Upper lobe of left lung (tissue), 6 donors: ENCODE data around the gene GNAI2. TPM values are rescaled to one million over a fixed set of nuclear protein-coding genes. Genes with fewer than 3 reads are reported as not detected.

Experiments used
- ATAC-seq, 2 donors: fragments of 200-7000 bp; cut with Tn5 transposase; one replicate each; pipeline ENCODE4 v1.9.1; 2022; ENCODE audit warnings: mild to moderate bottlenecking in 2 of 2, moderate library complexity in 2 of 2; ENCODE audit not compliant: low FRiP score in 2 of 2
- DNase-seq, 2 donors: peaks; one replicate each; pipeline ENCODE4 v3.0.0-alpha.2; 2019 to 2020
- H3K27ac ChIP-seq, 4 donors: fragments of 200-600 bp; sonication (generic); one replicate each; pipeline ENCODE4 v1.5.1; 2016 to 2019
- H3K27me3 ChIP-seq, 4 donors: fragments of 200-600 bp; sonication (generic); one replicate each; pipeline ENCODE4 v1.5.1; 2017 to 2019
- H3K36me3 ChIP-seq, 4 donors: fragments of 200-600 bp; sonication (generic); one replicate each; pipeline ENCODE4 v1.5.1; 2016 to 2019
- H3K4me1 ChIP-seq, 4 donors: fragments of 200-600 bp; sonication (generic); one replicate each; pipeline ENCODE4 v1.5.1; 2018 to 2019
- H3K4me3 ChIP-seq, 4 donors: fragments of 200-600 bp; sonication (generic); one replicate each; pipeline ENCODE4 v1.5.1; 2017 to 2019; ENCODE audit warnings: mild to moderate bottlenecking in 2 of 4, moderate library complexity in 1 of 4
- H3K9me3 ChIP-seq, 4 donors: fragments of 200-600 bp; sonication (generic); one replicate each; pipeline ENCODE4 v1.5.1; 2018 to 2019
- EP300 ChIP-seq, 4 donors: sonication (generic); formaldehyde crosslinking; IDR thresholded peaks; one replicate each; pipeline ENCODE4 v1.5.1; 2017; ENCODE audit warnings: antibody characterized with exemption in 4 of 4, control low read depth in 2 of 4
- POLR2A ChIP-seq, 4 donors: fragments of 450-650 bp; IDR thresholded peaks; one replicate each; pipeline ENCODE4 v1.5.1; 2016 to 2017; ENCODE audit warnings: antibody characterized with exemption in 4 of 4, mild to moderate bottlenecking in 2 of 4
- POLR2AphosphoS5 ChIP-seq, 2 donors: sonication (generic); formaldehyde crosslinking; IDR thresholded peaks; one replicate each; pipeline ENCODE4 v1.5.1; 2017; ENCODE audit warnings: antibody characterized with exemption in 2 of 2
- WGBS, 2 donors: methylation state at CpG; one replicate each; pipeline ENCODE4 v1.1.5; 2017 to 2018; 5-methylcytosine and 5-hydroxymethylcytosine counted together
- total RNA-seq, 6 donors: library from RNA; depleted of rRNA in 4 of 6; stranded (reverse); fragments of >200 nt in 4 of 6; gene quantifications; one replicate each; pipeline versions ENCODE4 v1.1.0 to v1.2.1, GENCODE V29; 2016 to 2021
- TF ChIP-seq, protein P1 (sequence below), 6 experiments: fragments of 450-650 bp in 4 of 6; fragments of 200-600 bp in 2 of 6; sonication (generic) in 2 of 6; IDR thresholded peaks; one replicate each; pipeline ENCODE4 v1.5.1; 2016 to 2019; ENCODE audit warnings: antibody characterized with exemption in 6 of 6
- donor health status: DM: no; HTN: no; CAD: no; lungs with moderate emphysema.
- donor health status: DM: no; HTN: yes; CAD: no; lungs with severe emphysema.

GNAI2 gene
- total RNA-seq, 6 donors from 2014 or later: 191 to 440 (median 295) TPM

GRCh38 chr3:50295553-50296431 is 59.8 kb downstream of the GNAI2 start:
- peaks cover 35 to 46% (median 40%) of the 10 kb centered on the region in 4 donors for H3K4me1 ChIP-seq
- no peak overlapping the region for H3K4me3 ChIP-seq
- 88% methylated on average over 7 to 8 of the region's 8 CpGs for WGBS, 2 donors
- ATAC-seq (no peak), DNase-seq (no peak)
- H3K9me3 ChIP-seq: no peaks in the 10 kb centered on the region
- no peaks in the 10 kb centered on the region for H3K27me3 ChIP-seq
- TF ChIP-seq POLR2AphosphoS5 (IDR thresholded peaks at IDR 0.05) (no peak), POLR2A (IDR thresholded peaks at IDR 0.05) (no peak), EP300 (IDR thresholded peaks at IDR 0.05) (no peak)
- TF ChIP-seq, protein P1, sequence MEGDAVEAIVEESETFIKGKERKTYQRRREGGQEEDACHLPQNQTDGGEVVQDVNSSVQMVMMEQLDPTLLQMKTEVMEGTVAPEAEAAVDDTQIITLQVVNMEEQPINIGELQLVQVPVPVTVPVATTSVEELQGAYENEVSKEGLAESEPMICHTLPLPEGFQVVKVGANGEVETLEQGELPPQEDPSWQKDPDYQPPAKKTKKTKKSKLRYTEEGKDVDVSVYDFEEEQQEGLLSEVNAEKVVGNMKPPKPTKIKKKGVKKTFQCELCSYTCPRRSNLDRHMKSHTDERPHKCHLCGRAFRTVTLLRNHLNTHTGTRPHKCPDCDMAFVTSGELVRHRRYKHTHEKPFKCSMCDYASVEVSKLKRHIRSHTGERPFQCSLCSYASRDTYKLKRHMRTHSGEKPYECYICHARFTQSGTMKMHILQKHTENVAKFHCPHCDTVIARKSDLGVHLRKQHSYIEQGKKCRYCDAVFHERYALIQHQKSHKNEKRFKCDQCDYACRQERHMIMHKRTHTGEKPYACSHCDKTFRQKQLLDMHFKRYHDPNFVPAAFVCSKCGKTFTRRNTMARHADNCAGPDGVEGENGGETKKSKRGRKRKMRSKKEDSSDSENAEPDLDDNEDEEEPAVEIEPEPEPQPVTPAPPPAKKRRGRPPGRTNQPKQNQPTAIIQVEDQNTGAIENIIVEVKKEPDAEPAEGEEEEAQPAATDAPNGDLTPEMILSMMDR (IDR thresholded peaks at IDR 0.05): no peak
- no peak overlapping the region for H3K27ac ChIP-seq
- peaks cover 0 to 6% (median 2%) of the 10 kb centered on the region in 4 donors for H3K36me3 ChIP-seq

- TF ChIP-seq EP300 (IDR thresholded peaks at IDR 0.05) (no peak), POLR2A (IDR thresholded peaks at IDR 0.05) (no peak), POLR2AphosphoS5 (IDR thresholded peaks at IDR 0.05) (no peak)
- TF ChIP-seq, protein P1 (IDR thresholded peaks at IDR 0.05): no peak
- DNase-seq: no peak
- Histone ChIP-seq H3K4me1 (peaks cover 36 to 46% (median 40%) of the 10 kb centered on the region in 4 donors), H3K4me3 (no peak overlapping the region), H3K27ac (no peak overlapping the region), H3K36me3 (peaks cover 0 to 7% (median 2%) of the 10 kb centered on the region in 4 donors), H3K27me3 (no peaks in the 10 kb centered on the region), H3K9me3 (no peaks in the 10 kb centered on the region)
- 93 to 96% methylated on average over 14 to 15 of the region's 18 CpGs for WGBS, 2 donors
- ATAC-seq: no peak
These were observed 60.8 kb downstream of the GNAI2 start for GRCh38 chr3:50296721-50297383.

DNA sequence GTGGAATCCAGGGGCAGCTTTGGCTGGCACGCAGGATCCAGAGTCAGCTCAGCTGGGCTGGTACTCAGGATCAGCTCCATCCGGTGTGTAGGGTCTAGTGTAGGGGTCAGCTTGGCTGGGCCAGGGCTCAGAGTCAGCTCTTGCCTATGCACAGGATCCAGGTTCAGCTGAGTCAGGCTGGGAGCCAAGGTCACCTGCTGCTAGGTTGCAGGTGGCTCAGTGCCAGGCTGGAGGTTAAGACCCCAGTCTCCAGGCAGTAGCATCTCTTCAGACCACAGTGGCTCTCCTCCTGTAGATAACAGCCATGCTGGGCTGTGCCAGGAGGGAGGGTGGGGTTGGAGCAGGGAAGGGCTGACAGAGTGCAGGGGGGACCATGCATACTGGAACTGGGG is 61.4 kb downstream of the GNAI2 start:
- Histone ChIP-seq H3K27ac (peak overlapping the region in 2 of 4 donors; percentile 90 to 94), H3K4me1 (peaks cover 41 to 47% (median 45%) of the 10 kb centered on the region in 4 donors), H3K4me3 (no peak overlapping the region), H3K27me3 (no peaks in the 10 kb centered on the region), H3K36me3 (peaks cover 0 to 13% (median 2%) of the 10 kb centered on the region in 4 donors), H3K9me3 (no peaks in the 10 kb centered on the region)
- ATAC-seq (no peak), DNase-seq (no peak)
- TF ChIP-seq EP300 (IDR thresholded peaks at IDR 0.05): no peak
- TF ChIP-seq, protein P1 (IDR thresholded peaks at IDR 0.05): no peak
- TF ChIP-seq POLR2AphosphoS5 (IDR thresholded peaks at IDR 0.05): peak in 1 of 2 donors; percentile 8
- TF ChIP-seq POLR2A (IDR thresholded peaks at IDR 0.05): no peak
- 84 to 100% methylated on average over 2 of the region's 2 CpGs for WGBS, 2 donors

- peaks cover 0 to 13% (median 2%) of the 10 kb centered on the region in 4 donors for H3K36me3 ChIP-seq
- H3K27ac ChIP-seq: peak overlapping the region; percentile 85 to 94 (median 92)
- H3K4me3 ChIP-seq: peak overlapping the region; percentile 44 to 86 (median 60)
- DNase-seq (no peak), ATAC-seq (no peak)
- no peaks in the 10 kb centered on the region for H3K27me3 ChIP-seq
- TF ChIP-seq, protein P1 (IDR thresholded peaks at IDR 0.05): no peak
- no peak for TF ChIP-seq EP300 (IDR thresholded peaks at IDR 0.05)
- TF ChIP-seq POLR2A (IDR thresholded peaks at IDR 0.05): no peak
- TF ChIP-seq POLR2AphosphoS5 (IDR thresholded peaks at IDR 0.05): no peak
- WGBS, 2 donors: 43 to 44% methylated on average over 5 to 9 of the region's 9 CpGs
- no peaks in the 10 kb centered on the region for H3K9me3 ChIP-seq
- H3K4me1 ChIP-seq: peaks cover 38 to 47% (median 46%) of the 10 kb centered on the region in 4 donors
These were observed 62.1 kb downstream of the GNAI2 start for GRCh38 chr3:50297896-50298725.
